CD4-positive, alpha-beta memory T cell (primary cell): ENCODE results near the gene MKX. TPM values are rescaled to one million over a fixed set of nuclear protein-coding genes. Genes with fewer than 3 reads are reported as not detected.

Experiments used
- CTCF ChIA-PET: fragments of 350-600 bp; sonication (Branson Sonifier 250); formaldehyde crosslinking; loops from one replicate; lab custom pipeline; 2021; ENCODE audit warnings: inconsistent platforms; ENCODE audit not compliant: partially characterized antibody; lab: Charles Lee
- POLR2A ChIA-PET: fragments of 350-600 bp; sonication (Branson Sonifier 250); formaldehyde crosslinking; loops from one replicate; lab custom pipeline; 2021; ENCODE audit not compliant: partially characterized antibody; lab: Charles Lee
- DNase-seq, 5 donors: peaks; one replicate each; pipeline versions ENCODE4 v3.0.0 to v3.0.0-alpha.2; 2020 to 2022; ENCODE audit warnings: mixed read lengths in 1 of 5
- H3K27ac ChIP-seq: one replicate; pipeline ENCODE4 v1.7.0; 2013; ENCODE audit warnings: low read depth, low read length
- H3K27me3 ChIP-seq: 2 replicates; pipeline ENCODE4 v1.7.0; 2013; ENCODE audit warnings: mild to moderate bottlenecking, low read length, moderate library complexity; ENCODE audit not compliant: insufficient read depth
- H3K36me3 ChIP-seq: 2 replicates; pipeline ENCODE4 v1.7.0; 2013; ENCODE audit warnings: mild to moderate bottlenecking, low read length, moderate library complexity; ENCODE audit not compliant: insufficient read depth
- H3K4me1 ChIP-seq: 2 replicates; pipeline ENCODE4 v1.7.0; 2013; ENCODE audit warnings: mild to moderate bottlenecking, low read length, moderate library complexity; ENCODE audit not compliant: insufficient read depth
- H3K4me3 ChIP-seq, 2 donors: one replicate each; pipeline ENCODE4 v1.7.0; 2013; ENCODE audit warnings: low read length in 2 of 2, mild to moderate bottlenecking in 1 of 2
- H3K9me3 ChIP-seq, 2 donors: one replicate each; pipeline ENCODE4 v1.7.0; 2013; ENCODE audit warnings: low read length in 2 of 2, control low read depth in 1 of 2; ENCODE audit not compliant: control insufficient read depth in 1 of 2
- H3K27ac Mint-ChIP-seq, 7 donors: one replicate each; pipeline ENCODE4 v1.8.0; 2020 to 2021; ENCODE audit warnings: mixed read lengths in 7 of 7, mild to moderate bottlenecking in 6 of 7, inconsistent platforms in 3 of 7, moderate library complexity in 3 of 7
- H3K27me3 Mint-ChIP-seq, 2 donors: one replicate each; pipeline ENCODE4 v1.8.0; 2020 to 2021; ENCODE audit warnings: mixed read lengths in 2 of 2
- H3K36me3 Mint-ChIP-seq, 2 donors: one replicate each; pipeline ENCODE4 v1.8.0; 2020 to 2021; ENCODE audit warnings: mixed read lengths in 2 of 2, inconsistent platforms in 1 of 2, mild to moderate bottlenecking in 1 of 2
- H3K4me1 Mint-ChIP-seq, 4 donors: one replicate each; pipeline ENCODE4 v1.8.0; 2020 to 2021; ENCODE audit warnings: mixed read lengths in 4 of 4, mild to moderate bottlenecking in 1 of 4
- H3K4me3 Mint-ChIP-seq, 8 donors: one replicate each; pipeline ENCODE4 v1.8.0; 2020 to 2021; ENCODE audit warnings: mixed read lengths in 8 of 8, mild to moderate bottlenecking in 7 of 8, moderate library complexity in 6 of 8, inconsistent platforms in 3 of 8
- H3K9me3 Mint-ChIP-seq, 8 donors: one replicate each; pipeline ENCODE4 v1.8.0; 2020 to 2021; ENCODE audit warnings: mixed read lengths in 8 of 8, mild to moderate bottlenecking in 5 of 8, inconsistent platforms in 3 of 8, moderate library complexity in 1 of 8
- intact Hi-C: fragments of 100-400 bp; cut with micrococcal nuclease; formaldehyde crosslinking; loops from one replicate; pipeline ENCODE4 v1.15.1; 2023
- polyA plus RNA-seq, 2 donors: library from polyadenylated mRNA; unstranded; fragments of 300-500 nt; fragmentation: Illumina TruSeq; gene quantifications; one replicate each; pipeline ENCODE4 v1.2.3, GENCODE V29; 2021
- total RNA-seq, 2 experiments: library from RNA; stranded (reverse); gene quantifications; one replicate each; pipeline ENCODE4 v1.2.3, GENCODE V29; 2021

MKX gene
- total and polyA plus RNA-seq, 4 experiments from 2014 or later = not detected

DNA sequence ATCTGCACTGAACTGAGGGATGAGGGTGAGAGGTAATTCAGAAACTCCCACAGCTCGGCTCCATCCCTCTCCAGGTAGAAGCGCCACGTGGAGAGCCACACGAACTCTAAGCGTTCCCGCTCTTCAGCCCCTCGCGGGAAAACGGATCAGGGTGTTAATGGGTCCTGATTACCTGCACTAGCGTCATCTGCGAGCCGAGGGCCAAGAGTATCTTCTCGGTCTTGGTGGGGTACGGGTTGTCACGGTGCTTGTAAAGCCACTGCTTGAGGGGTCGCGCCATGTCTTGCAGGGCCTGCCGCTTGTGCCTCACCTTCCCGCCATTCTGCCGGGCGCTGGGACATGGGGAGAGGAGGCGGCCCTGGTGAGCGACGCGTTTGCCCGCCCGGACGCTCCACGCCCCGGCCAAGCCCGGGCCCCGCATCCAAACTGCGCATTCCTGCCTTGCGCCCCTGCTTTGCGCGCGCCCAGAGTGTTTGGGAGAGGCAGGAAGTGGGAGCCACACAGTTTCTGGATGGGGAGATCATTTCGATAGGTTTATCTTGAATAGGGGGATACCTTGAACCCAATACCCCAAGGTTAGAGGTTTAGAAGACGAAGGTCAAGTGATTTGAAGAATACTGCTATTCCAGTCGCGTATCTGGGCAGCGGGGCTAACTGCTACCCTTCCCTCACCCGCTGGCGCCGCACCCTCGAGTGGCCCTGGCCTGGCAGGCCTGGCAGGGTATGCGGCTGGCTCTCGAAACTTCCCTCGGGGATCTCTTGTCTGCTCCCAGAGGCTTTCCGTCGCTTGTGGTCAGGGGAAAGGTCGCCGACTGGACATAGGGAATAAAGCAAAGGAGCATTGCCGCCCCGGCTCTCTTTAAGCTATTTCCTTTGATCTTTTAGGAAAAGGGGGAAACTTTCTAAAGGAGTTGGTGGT is 4.2 kb downstream of the MKX start:
- CTCF ChIA-PET = interaction anchor here (0.7 to 3.6 kb wide), 14 partner anchors 8 to 652 kb away, joined by 3 to 25 read pairs (median 4); no protein-coding TSS in a partner anchor
- DNase-seq = peak in 2 of 5 donors; percentile 6 to 14
- Mint-ChIP-seq H3K36me3 (peaks cover 0 to 6% of the 10 kb centered on the region in 2 donors), H3K27me3 (peaks cover 35 to 41% of the 10 kb centered on the region in 2 donors), H3K4me1 (peaks cover 15 to 38% (median 27%) of the 10 kb centered on the region in 4 donors), H3K27ac (peak overlapping the region in 2 of 7 donors; percentile 27 to 57), H3K9me3 (peaks cover 0 to 3% (median 0%) of the 10 kb centered on the region in 8 donors), H3K4me3 (peak overlapping the region; percentile 74 to 90 (median 81))
- H3K27ac ChIP-seq = no peak overlapping the region
- peak overlapping the region in 1 of 2 donors; percentile 68 for H3K4me3 ChIP-seq
- H3K4me1 ChIP-seq = peaks cover 50% of the 10 kb centered on the region
- no peaks in the 10 kb centered on the region for H3K9me3 ChIP-seq
- intact Hi-C loops = loop anchor here (1.0 to 5.0 kb wide), 5 partner anchors 438 to 866 kb away; no protein-coding TSS in a partner anchor
- no peaks in the 10 kb centered on the region for H3K36me3 ChIP-seq
- POLR2A ChIA-PET = interaction anchor here (1.2 kb wide), 1 partner anchor 561 kb away, joined by 4 read pairs; the partner anchor contains the start of gene MPP7
- peaks cover 48% of the 10 kb centered on the region for H3K27me3 ChIP-seq

GRCh38 chr10:27736396-27736795 is 9.2 kb downstream of the MKX start:
- Histone ChIP-seq H3K4me3 (no peak overlapping the region), H3K4me1 (peaks cover 4% of the 10 kb centered on the region), H3K9me3 (no peaks in the 10 kb centered on the region), H3K27ac (no peak overlapping the region), H3K36me3 (no peaks in the 10 kb centered on the region), H3K27me3 (peaks cover 28% of the 10 kb centered on the region)
- no peaks in the 10 kb centered on the region for H3K9me3 Mint-ChIP-seq
- H3K4me1 Mint-ChIP-seq = peaks cover 0 to 6% (median under 1%) of the 10 kb centered on the region in 4 donors
- peaks cover 27 to 31% of the 10 kb centered on the region in 2 donors for H3K27me3 Mint-ChIP-seq
- no peaks in the 10 kb centered on the region for H3K36me3 Mint-ChIP-seq
- H3K4me3 Mint-ChIP-seq = no peak overlapping the region
- intact Hi-C loops = no loop called here
- DNase-seq = no peak
- ChIA-PET CTCF (interaction anchor here (1.3 kb wide), 1 partner anchor 657 kb away, joined by 3 read pairs; no protein-coding TSS in a partner anchor), POLR2A (interaction anchor here (0.6 kb wide), 2 partner anchors 10 to 550 kb away, joined by 3 read pairs; no protein-coding TSS in a partner anchor)
- no peak overlapping the region for H3K27ac Mint-ChIP-seq

GRCh38 chr10:27730041-27730440 is 15.6 kb downstream of the MKX start:
- no peak for DNase-seq
- H3K9me3 ChIP-seq = no peaks in the 10 kb centered on the region
- no peaks in the 10 kb centered on the region for H3K9me3 Mint-ChIP-seq
- no peak overlapping the region for H3K4me3 ChIP-seq
- H3K27ac Mint-ChIP-seq = no peak overlapping the region
- H3K4me3 Mint-ChIP-seq = no peak overlapping the region
- H3K4me1 Mint-ChIP-seq = peaks cover 0 to 2% (median 0%) of the 10 kb centered on the region in 4 donors
- peaks cover 8 to 10% of the 10 kb centered on the region in 2 donors for H3K27me3 Mint-ChIP-seq
- no peaks in the 10 kb centered on the region for H3K36me3 ChIP-seq
- H3K36me3 Mint-ChIP-seq = no peaks in the 10 kb centered on the region
- ChIA-PET CTCF (no interaction called here), POLR2A (no interaction called here)
- intact Hi-C loops = no loop called here
- peaks cover 5% of the 10 kb centered on the region for H3K27me3 ChIP-seq
- H3K4me1 ChIP-seq = no peaks in the 10 kb centered on the region
- no peak overlapping the region for H3K27ac ChIP-seq

- H3K27me3 ChIP-seq = peaks cover under 1% of the 10 kb centered on the region
- H3K27ac Mint-ChIP-seq = no peak overlapping the region
- no peak overlapping the region for H3K4me3 Mint-ChIP-seq
- no peak overlapping the region for H3K4me3 ChIP-seq
- H3K9me3 ChIP-seq = no peaks in the 10 kb centered on the region
- H3K36me3 ChIP-seq = no peaks in the 10 kb centered on the region
- H3K27me3 Mint-ChIP-seq = peaks cover 4 to 9% of the 10 kb centered on the region in 2 donors
- CTCF ChIA-PET = no interaction called here
- no peaks in the 10 kb centered on the region for H3K4me1 ChIP-seq
- H3K9me3 Mint-ChIP-seq = no peaks in the 10 kb centered on the region
- H3K27ac ChIP-seq = no peak overlapping the region
- intact Hi-C loops = no loop called here
- H3K4me1 Mint-ChIP-seq = peaks cover 0 to 2% (median 0%) of the 10 kb centered on the region in 4 donors
- POLR2A ChIA-PET = interaction anchor here (1.0 kb wide), 1 partner anchor 11 kb away, joined by 3 read pairs; no protein-coding TSS in a partner anchor
- no peaks in the 10 kb centered on the region for H3K36me3 Mint-ChIP-seq
- no peak for DNase-seq
Observed at GRCh38 chr10:27728338-27728737, 17.3 kb downstream of the MKX start.

DNA sequence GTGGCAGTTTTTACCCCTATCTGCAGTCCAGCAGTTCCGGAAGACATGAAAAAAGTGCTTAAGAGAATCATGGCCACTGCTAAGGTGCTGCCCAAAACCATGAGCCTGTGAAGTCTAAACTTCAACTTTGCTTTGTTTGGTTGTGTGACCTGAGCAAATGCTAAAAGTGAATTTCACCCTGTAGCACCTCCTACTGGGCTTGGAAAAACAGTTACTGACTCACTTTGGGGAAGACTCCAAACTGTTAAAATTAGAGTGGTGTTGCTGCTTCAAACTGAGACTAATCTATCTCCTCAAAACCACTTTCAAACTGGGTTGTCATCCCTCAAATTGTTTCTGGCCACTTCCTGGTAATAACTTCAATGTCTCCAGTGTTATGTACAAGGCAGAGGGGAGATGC is 21.3 kb downstream of the MKX start:
- peaks cover 4 to 13% of the 10 kb centered on the region in 2 donors for H3K27me3 Mint-ChIP-seq
- H3K36me3 Mint-ChIP-seq = no peaks in the 10 kb centered on the region

GRCh38 chr10:27723436-27723835 is 22.2 kb downstream of the MKX start:
- Histone ChIP-seq H3K4me1 (no peaks in the 10 kb centered on the region), H3K36me3 (no peaks in the 10 kb centered on the region), H3K9me3 (no peaks in the 10 kb centered on the region), H3K4me3 (no peak overlapping the region), H3K27me3 (no peaks in the 10 kb centered on the region), H3K27ac (no peak overlapping the region)
- Mint-ChIP-seq H3K36me3 (no peaks in the 10 kb centered on the region), H3K27ac (no peak overlapping the region), H3K9me3 (no peaks in the 10 kb centered on the region), H3K4me3 (no peak overlapping the region), H3K4me1 (peaks cover 0 to 2% (median 0%) of the 10 kb centered on the region in 4 donors), H3K27me3 (peaks cover 8 to 17% of the 10 kb centered on the region in 2 donors)
- DNase-seq = no peak
- CTCF ChIA-PET = no interaction called here
- POLR2A ChIA-PET = no interaction called here
- intact Hi-C loops = no loop called here

More for the DNA sequence above, 21.3 kb downstream of the MKX start:
- no peaks in the 10 kb centered on the region for H3K9me3 Mint-ChIP-seq
- Histone ChIP-seq H3K36me3 (no peaks in the 10 kb centered on the region), H3K27me3 (no peaks in the 10 kb centered on the region), H3K27ac (no peak overlapping the region), H3K4me1 (no peaks in the 10 kb centered on the region), H3K9me3 (no peaks in the 10 kb centered on the region), H3K4me3 (no peak overlapping the region)
- peaks cover 0 to 2% (median 0%) of the 10 kb centered on the region in 4 donors for H3K4me1 Mint-ChIP-seq
- ChIA-PET CTCF (interaction anchor here (0.5 kb wide), 1 partner anchor 242 kb away, joined by 3 read pairs; no protein-coding TSS in a partner anchor), POLR2A (no interaction called here)
- intact Hi-C loops = no loop called here
- no peak overlapping the region for H3K27ac Mint-ChIP-seq
- no peak for DNase-seq
- no peak overlapping the region for H3K4me3 Mint-ChIP-seq

GRCh38 chr10:27720529-27720928 is 25.1 kb downstream of the MKX start:
- intact Hi-C loops = no loop called here

More at GRCh38 chr10:27720529-27720928, 25.1 kb downstream of the MKX start:
- Histone ChIP-seq H3K4me1 (no peaks in the 10 kb centered on the region), H3K36me3 (no peaks in the 10 kb centered on the region), H3K4me3 (no peak overlapping the region), H3K27me3 (no peaks in the 10 kb centered on the region), H3K9me3 (no peaks in the 10 kb centered on the region), H3K27ac (no peak overlapping the region)
- no peak for DNase-seq
- Mint-ChIP-seq H3K36me3 (no peaks in the 10 kb centered on the region), H3K4me3 (no peak overlapping the region), H3K27ac (no peak overlapping the region), H3K27me3 (peaks cover 22 to 27% of the 10 kb centered on the region in 2 donors), H3K9me3 (no peaks in the 10 kb centered on the region), H3K4me1 (no peaks in the 10 kb centered on the region)
- ChIA-PET POLR2A (no interaction called here), CTCF (interaction anchor here (0.7 to 1.2 kb wide), 2 partner anchors 360 to 783 kb away, joined by 4 read pairs; no protein-coding TSS in a partner anchor)
